Body of pancreas (tissue), 4 donors: ENCODE results near the gene ZNF536. TPM values are rescaled to one million over a fixed set of nuclear protein-coding genes. Genes with fewer than 3 reads are reported as not detected.

ENCODE experiments used
- ATAC-seq: fragments of 150-250 bp; one replicate; pipeline ENCODE4 v1.9.1; 2016
- DNase-seq, 4 donors: peaks; one replicate each; pipeline ENCODE4 v3.0.0-alpha.2; 2019
- H3K27ac ChIP-seq, 4 donors: fragments of 200-600 bp; sonication (generic); 1 replicate in 3 of 4; 2 replicates in 1 of 4; pipeline versions ENCODE4 v1.5.1 to v1.6.1; 2016 to 2019; ENCODE audit warnings: mild to moderate bottlenecking in 1 of 4, mixed read lengths in 1 of 4, moderate library complexity in 1 of 4
- H3K27me3 ChIP-seq, 2 donors: fragments of 200-600 bp; sonication (generic); one replicate each; pipeline ENCODE4 v1.6.0; 2016; ENCODE audit warnings: mild to moderate bottlenecking in 1 of 2
- H3K36me3 ChIP-seq, 2 donors: fragments of 200-600 bp; sonication (generic); replicated peaks in 1 of 2; 2 replicates each; pipeline ENCODE4 v1.5.1; 2016; ENCODE audit warnings: low read depth in 2 of 2; ENCODE audit not compliant: insufficient read depth in 1 of 2
- H3K4me1 ChIP-seq: fragments of 200-600 bp; sonication (generic); one replicate; pipeline ENCODE4 v1.6.0; 2016
- H3K4me3 ChIP-seq, 2 donors: fragments of 200-600 bp; sonication (generic); 1 replicate in 1 of 2; 2 replicates in 1 of 2; pipeline ENCODE4 v1.5.1; 2016 to 2019
- H3K9me3 ChIP-seq, 3 donors: fragments of 200-600 bp; sonication (generic); 1 replicate in 2 of 3; 2 replicates in 1 of 3; pipeline ENCODE4 v1.5.1; 2016
- POLR2A ChIP-seq, 3 donors: fragments of 450-650 bp; IDR thresholded peaks; one replicate each; pipeline ENCODE4 v1.6.1; 2016; ENCODE audit warnings: antibody characterized with exemption in 3 of 3, mild to moderate bottlenecking in 2 of 3
- WGBS, 2 donors: methylation state at CpG; one replicate each; pipeline ENCODE4 v1.1.5; 2017; 5-methylcytosine and 5-hydroxymethylcytosine counted together
- intact Hi-C: fragments of 100-400 bp; cut with DNase I; formaldehyde crosslinking; loops from one replicate; pipeline ENCODE4 v1.15.1; 2023
- total RNA-seq, 2 donors: library from RNA; depleted of rRNA; stranded (reverse); fragments of >200 nt; gene quantifications; one replicate each; pipeline ENCODE4 v1.1.0, GENCODE V29; 2016
- TF ChIP-seq, protein P1 (sequence below), 7 experiments: fragments of 450-650 bp in 4 of 7; fragments of 200-600 bp in 3 of 7; sonication (generic) in 3 of 7; IDR thresholded peaks; one replicate each; pipeline ENCODE4 v1.5.1; 2016 to 2019; ENCODE audit warnings: antibody characterized with exemption in 7 of 7

Gene ZNF536
- total RNA-seq, 2 donors from 2014 or later: not detected

GRCh38 chr19:30564551-30565011 is 192.4 kb downstream of the ZNF536 start:
- no peak for DNase-seq
- Histone ChIP-seq H3K27me3 (no peaks in the 10 kb centered on the region), H3K4me1 (no peaks in the 10 kb centered on the region)

DNA sequence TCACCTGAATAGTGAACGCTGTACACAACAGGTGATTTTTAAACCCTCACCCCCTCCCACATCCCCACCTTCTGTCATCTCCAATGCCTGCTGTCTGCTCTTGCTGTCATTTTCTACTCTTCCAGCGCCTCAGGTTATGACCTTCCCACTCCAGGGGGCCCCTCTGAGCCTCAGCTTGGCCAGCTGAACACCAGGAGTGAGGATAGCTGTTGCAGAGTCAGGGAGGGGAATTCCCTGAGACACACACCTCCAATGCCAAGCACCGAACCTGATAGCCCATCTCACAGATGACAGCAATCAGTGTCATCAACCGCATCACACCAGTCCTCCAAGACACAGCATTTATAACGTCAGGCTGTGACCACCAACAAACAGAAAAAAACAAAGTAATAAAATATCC is 193.5 kb downstream of the ZNF536 start:
- Histone ChIP-seq H3K4me1 (no peaks in the 10 kb centered on the region), H3K36me3 (no peaks in the 10 kb centered on the region), H3K27me3 (no peaks in the 10 kb centered on the region), H3K4me3 (no peak overlapping the region), H3K9me3 (no peaks in the 10 kb centered on the region), H3K27ac (no peak overlapping the region)
- intact Hi-C loops: no loop called here
- DNase-seq: no peak
- 44 to 45% methylated on average over 5 of the region's 5 CpGs for WGBS, 2 donors
- no peak for ATAC-seq
- TF ChIP-seq, protein P1, sequence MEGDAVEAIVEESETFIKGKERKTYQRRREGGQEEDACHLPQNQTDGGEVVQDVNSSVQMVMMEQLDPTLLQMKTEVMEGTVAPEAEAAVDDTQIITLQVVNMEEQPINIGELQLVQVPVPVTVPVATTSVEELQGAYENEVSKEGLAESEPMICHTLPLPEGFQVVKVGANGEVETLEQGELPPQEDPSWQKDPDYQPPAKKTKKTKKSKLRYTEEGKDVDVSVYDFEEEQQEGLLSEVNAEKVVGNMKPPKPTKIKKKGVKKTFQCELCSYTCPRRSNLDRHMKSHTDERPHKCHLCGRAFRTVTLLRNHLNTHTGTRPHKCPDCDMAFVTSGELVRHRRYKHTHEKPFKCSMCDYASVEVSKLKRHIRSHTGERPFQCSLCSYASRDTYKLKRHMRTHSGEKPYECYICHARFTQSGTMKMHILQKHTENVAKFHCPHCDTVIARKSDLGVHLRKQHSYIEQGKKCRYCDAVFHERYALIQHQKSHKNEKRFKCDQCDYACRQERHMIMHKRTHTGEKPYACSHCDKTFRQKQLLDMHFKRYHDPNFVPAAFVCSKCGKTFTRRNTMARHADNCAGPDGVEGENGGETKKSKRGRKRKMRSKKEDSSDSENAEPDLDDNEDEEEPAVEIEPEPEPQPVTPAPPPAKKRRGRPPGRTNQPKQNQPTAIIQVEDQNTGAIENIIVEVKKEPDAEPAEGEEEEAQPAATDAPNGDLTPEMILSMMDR (IDR thresholded peaks at IDR 0.05): no peak
- TF ChIP-seq POLR2A (IDR thresholded peaks at IDR 0.05): no peak

More at GRCh38 chr19:30564551-30565011, 192.4 kb downstream of the ZNF536 start:
- no peak for ATAC-seq
- Histone ChIP-seq H3K27ac (no peak overlapping the region), H3K4me3 (no peak overlapping the region), H3K9me3 (no peaks in the 10 kb centered on the region), H3K36me3 (no peaks in the 10 kb centered on the region)
- intact Hi-C loops: no loop called here
- 59 to 65% methylated on average over 9 to 11 of the region's 11 CpGs for WGBS, 2 donors
- TF ChIP-seq, protein P1 (IDR thresholded peaks at IDR 0.05): no peak
- no peak for TF ChIP-seq POLR2A (IDR thresholded peaks at IDR 0.05)

- DNase-seq (no peak), ATAC-seq (no peak)
- no peak for TF ChIP-seq POLR2A (IDR thresholded peaks at IDR 0.05)
- TF ChIP-seq, protein P1 (IDR thresholded peaks at IDR 0.05): no peak
- H3K9me3 ChIP-seq: no peaks in the 10 kb centered on the region
- H3K4me3 ChIP-seq: no peak overlapping the region
- H3K36me3 ChIP-seq: no peaks in the 10 kb centered on the region
- no peaks in the 10 kb centered on the region for H3K4me1 ChIP-seq
- no peak overlapping the region for H3K27ac ChIP-seq
- intact Hi-C loops: no loop called here
- WGBS, 2 donors: 73 to 77% methylated on average over 10 to 21 of the region's 22 CpGs
- no peaks in the 10 kb centered on the region for H3K27me3 ChIP-seq
Observed at GRCh38 chr19:30566681-30567420, 194.7 kb downstream of the ZNF536 start.

GRCh38 chr19:30567536-30568232 is 195.5 kb downstream of the ZNF536 start:
- Histone ChIP-seq H3K4me1 (no peaks in the 10 kb centered on the region), H3K36me3 (no peaks in the 10 kb centered on the region), H3K9me3 (no peaks in the 10 kb centered on the region), H3K27me3 (no peaks in the 10 kb centered on the region), H3K4me3 (no peak overlapping the region), H3K27ac (no peak overlapping the region)
- 37 to 43% methylated on average over 11 to 15 of the region's 15 CpGs for WGBS, 2 donors
- no peak for ATAC-seq
- no peak for DNase-seq
- intact Hi-C loops: no loop called here
- TF ChIP-seq POLR2A (IDR thresholded peaks at IDR 0.05): no peak
- TF ChIP-seq, protein P1 (IDR thresholded peaks at IDR 0.05): no peak
